Neural progenitor cell (in vitro differentiated cells): Measurements from ENCODE around the gene PGP.
"Not testable (repeated sequence)": the region's sequence is repeated elsewhere in the genome, so short reads cannot be mapped to it uniquely, and the experiment has no call there.

Source experiments
- CTCF ChIP-seq: fragments of 200-600 bp; sonication (generic); IDR thresholded peaks from 2 replicates; pipeline ENCODE4 v1.5.1; 2017; ENCODE audit warnings: antibody characterized with exemption, mild to moderate bottlenecking
- EZH2 ChIP-seq: fragments of 200-600 bp; sonication (generic); IDR thresholded peaks from 2 replicates; pipeline ENCODE4 v1.6.1; 2017; ENCODE audit warnings: antibody characterized with exemption, mild to moderate bottlenecking, moderate library complexity
- EZH2phosphoT487 ChIP-seq: fragments of 200-600 bp; sonication (generic); IDR thresholded peaks from 2 replicates; pipeline ENCODE4 v1.6.1; 2017; ENCODE audit warnings: antibody characterized with exemption

GRCh38 chr16:2258530-2258929 lies 43.9 kb upstream of the PGP start:
- not testable (repeated sequence) for TF ChIP-seq EZH2, EZH2phosphoT487, CTCF
